Measurements from ENCODE around the gene IMMT. TPM values are rescaled to one million over a fixed set of nuclear protein-coding genes. Genes with fewer than 3 reads are reported as not detected.

Gene IMMT
- total RNA-seq, 1 experiment from 2014 or later = 114 TPM

DNA sequence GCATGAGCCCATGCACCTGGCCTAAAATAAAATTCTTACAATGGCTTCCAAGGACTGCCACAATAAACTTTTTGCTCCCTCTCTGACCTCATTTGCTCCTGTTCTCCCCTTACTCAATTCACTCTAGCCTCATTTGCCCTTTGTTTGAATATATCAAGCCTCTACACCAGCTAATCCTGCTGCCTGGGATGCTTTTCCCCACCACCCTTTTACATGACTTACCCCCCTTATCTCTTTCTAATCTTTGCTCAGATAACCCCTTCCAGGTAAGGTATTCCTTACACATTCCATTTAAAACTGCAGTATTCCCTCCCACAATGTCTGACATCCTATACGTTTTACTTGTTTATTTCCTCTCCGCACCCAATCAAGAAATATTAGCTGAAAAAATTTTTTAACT lies 22.7 kb downstream of the IMMT start:
- Mint-ChIP-seq H3K27ac (ENCODE audit: low read depth, unreplicated experiment) (no peak overlapping the region), H3K36me3 (ENCODE audit: insufficient read depth, unreplicated experiment) (peaks cover 77% of the 10 kb centered on the region), H3K9me3 (ENCODE audit: unreplicated experiment) (no peaks in the 10 kb centered on the region)

GRCh38 chr2:86171295-86171694 lies 24.0 kb downstream of the IMMT start:
- CTCF ChIA-PET = no interaction called here
- Mint-ChIP-seq H3K27ac (ENCODE audit: low read depth, unreplicated experiment) (no peak overlapping the region), H3K4me3 (ENCODE audit: unreplicated experiment) (no peak overlapping the region), H3K4me1 (ENCODE audit: insufficient read depth, unreplicated experiment) (peaks cover 11% of the 10 kb centered on the region), H3K27me3 (ENCODE audit: insufficient read depth, unreplicated experiment) (no peaks in the 10 kb centered on the region), H3K9me3 (ENCODE audit: unreplicated experiment) (no peaks in the 10 kb centered on the region), H3K36me3 (ENCODE audit: insufficient read depth, unreplicated experiment) (peaks cover 77% of the 10 kb centered on the region)
- intact Hi-C loops (cut with micrococcal nuclease) = no loop called here
- no peak for DNase-seq (ENCODE audit: unreplicated experiment)
- no TSS peak for BruUV-seq (replicated peaks)
- POLR2A ChIA-PET = interaction anchor here (0.7 to 2.4 kb wide), 2 partner anchors 10 to 21 kb away, joined by 4 to 5 read pairs; no protein-coding TSS in a partner anchor
- TF ChIP-seq, protein P1, sequence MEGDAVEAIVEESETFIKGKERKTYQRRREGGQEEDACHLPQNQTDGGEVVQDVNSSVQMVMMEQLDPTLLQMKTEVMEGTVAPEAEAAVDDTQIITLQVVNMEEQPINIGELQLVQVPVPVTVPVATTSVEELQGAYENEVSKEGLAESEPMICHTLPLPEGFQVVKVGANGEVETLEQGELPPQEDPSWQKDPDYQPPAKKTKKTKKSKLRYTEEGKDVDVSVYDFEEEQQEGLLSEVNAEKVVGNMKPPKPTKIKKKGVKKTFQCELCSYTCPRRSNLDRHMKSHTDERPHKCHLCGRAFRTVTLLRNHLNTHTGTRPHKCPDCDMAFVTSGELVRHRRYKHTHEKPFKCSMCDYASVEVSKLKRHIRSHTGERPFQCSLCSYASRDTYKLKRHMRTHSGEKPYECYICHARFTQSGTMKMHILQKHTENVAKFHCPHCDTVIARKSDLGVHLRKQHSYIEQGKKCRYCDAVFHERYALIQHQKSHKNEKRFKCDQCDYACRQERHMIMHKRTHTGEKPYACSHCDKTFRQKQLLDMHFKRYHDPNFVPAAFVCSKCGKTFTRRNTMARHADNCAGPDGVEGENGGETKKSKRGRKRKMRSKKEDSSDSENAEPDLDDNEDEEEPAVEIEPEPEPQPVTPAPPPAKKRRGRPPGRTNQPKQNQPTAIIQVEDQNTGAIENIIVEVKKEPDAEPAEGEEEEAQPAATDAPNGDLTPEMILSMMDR (IDR thresholded peaks at IDR 0.05; ENCODE audit: unreplicated experiment) = no peak

More for the DNA sequence above, 22.7 kb downstream of the IMMT start:
- Mint-ChIP-seq H3K4me1 (ENCODE audit: insufficient read depth, unreplicated experiment) (peaks cover 13% of the 10 kb centered on the region), H3K4me3 (ENCODE audit: unreplicated experiment) (no peak overlapping the region), H3K27me3 (ENCODE audit: insufficient read depth, unreplicated experiment) (no peaks in the 10 kb centered on the region)
- intact Hi-C loops (cut with micrococcal nuclease) = no loop called here
- TF ChIP-seq, protein P1 (IDR thresholded peaks at IDR 0.05; ENCODE audit: unreplicated experiment) = no peak
- CTCF ChIA-PET = interaction anchor here (1.0 kb wide), 1 partner anchor 13 kb away, joined by 4 read pairs; no protein-coding TSS in a partner anchor
- POLR2A ChIA-PET = no interaction called here
- BruUV-seq (replicated peaks) = no TSS peak
- no peak for DNase-seq (ENCODE audit: unreplicated experiment)

- intact Hi-C loops (cut with micrococcal nuclease) = no loop called here
- BruUV-seq (replicated peaks) = no TSS peak
Measured at GRCh38 chr2:86170449-86170848, 24.8 kb downstream of the IMMT start.

DNA sequence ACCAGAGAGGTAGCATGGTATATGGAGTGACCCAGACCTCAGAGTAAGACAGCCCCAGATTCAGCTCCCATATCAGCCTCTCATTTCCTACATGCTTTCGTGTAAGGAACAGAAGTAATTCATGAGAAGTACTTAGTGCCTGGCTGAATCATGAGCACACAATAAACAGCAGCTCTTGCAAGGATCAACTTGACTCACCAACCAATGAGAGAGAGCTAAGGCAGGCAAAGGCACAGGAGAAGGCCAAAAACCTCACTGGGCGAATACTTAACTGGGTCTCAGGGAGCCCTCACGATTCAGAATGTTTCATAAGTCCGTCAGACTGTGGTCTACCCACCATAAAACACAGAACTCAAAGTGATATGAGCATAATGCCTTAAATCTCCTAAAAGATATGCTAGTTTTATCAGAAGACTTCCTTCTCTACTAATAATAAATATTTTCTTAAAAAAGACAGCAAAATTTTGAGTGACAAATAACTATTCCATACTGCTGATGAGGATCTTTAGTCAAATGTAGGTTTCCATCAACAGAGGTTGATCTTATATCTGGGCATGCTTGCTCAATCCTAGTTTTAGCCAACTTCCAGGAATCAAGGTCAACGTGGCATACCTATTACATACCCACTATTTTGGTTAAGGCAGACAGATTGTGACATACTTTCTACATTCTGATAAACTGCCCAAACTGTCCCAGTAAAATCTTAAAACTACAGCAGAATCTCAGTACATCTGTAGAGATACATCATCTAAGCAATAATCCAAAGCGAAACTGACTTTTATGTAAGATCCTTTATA lies 34.9 kb downstream of the IMMT start:
- BruUV-seq (replicated peaks) = no TSS peak
- CTCF ChIA-PET = interaction anchor here (0.7 kb wide), 1 partner anchor 345 kb away, joined by 4 read pairs; no protein-coding TSS in a partner anchor
- no peak overlapping the region for H3K27ac Mint-ChIP-seq (ENCODE audit: low read depth, unreplicated experiment)

More at GRCh38 chr2:86170449-86170848, 24.8 kb downstream of the IMMT start:
- H3K4me1 Mint-ChIP-seq (ENCODE audit: insufficient read depth, unreplicated experiment) = peaks cover 8% of the 10 kb centered on the region
- H3K9me3 Mint-ChIP-seq (ENCODE audit: unreplicated experiment) = no peaks in the 10 kb centered on the region
- TF ChIP-seq, protein P1 (IDR thresholded peaks at IDR 0.05; ENCODE audit: unreplicated experiment) = no peak
- no peaks in the 10 kb centered on the region for H3K27me3 Mint-ChIP-seq (ENCODE audit: insufficient read depth, unreplicated experiment)
- H3K36me3 Mint-ChIP-seq (ENCODE audit: insufficient read depth, unreplicated experiment) = peaks cover 85% of the 10 kb centered on the region
- POLR2A ChIA-PET = interaction anchor here (0.7 to 2.4 kb wide), 4 partner anchors 11 to 24 kb away, joined by 3 to 5 read pairs (median 4); no protein-coding TSS in a partner anchor
- CTCF ChIA-PET = interaction anchor here (0.6 kb wide), 1 partner anchor 28 kb away, joined by 3 read pairs; no protein-coding TSS in a partner anchor
- no peak overlapping the region for H3K4me3 Mint-ChIP-seq (ENCODE audit: unreplicated experiment)
- no peak for DNase-seq (ENCODE audit: unreplicated experiment)
- no peak overlapping the region for H3K27ac Mint-ChIP-seq (ENCODE audit: low read depth, unreplicated experiment)

More for the DNA sequence above, 34.9 kb downstream of the IMMT start:
- DNase-seq (ENCODE audit: unreplicated experiment) = no peak
- intact Hi-C loops (cut with micrococcal nuclease) = no loop called here
- Mint-ChIP-seq H3K36me3 (ENCODE audit: insufficient read depth, unreplicated experiment) (peaks cover 92% of the 10 kb centered on the region), H3K4me1 (ENCODE audit: insufficient read depth, unreplicated experiment) (no peaks in the 10 kb centered on the region), H3K4me3 (ENCODE audit: unreplicated experiment) (no peak overlapping the region), H3K9me3 (ENCODE audit: unreplicated experiment) (no peaks in the 10 kb centered on the region), H3K27me3 (ENCODE audit: insufficient read depth, unreplicated experiment) (no peaks in the 10 kb centered on the region)
- POLR2A ChIA-PET = interaction anchor here (0.5 to 0.9 kb wide), 2 partner anchors 13 to 17 kb away, joined by 3 to 4 read pairs; no protein-coding TSS in a partner anchor
- TF ChIP-seq, protein P1 (IDR thresholded peaks at IDR 0.05; ENCODE audit: unreplicated experiment) = no peak
